Spleen (tissue), 7 donors: ENCODE measurements around the gene KARS1.

ENCODE experiments used
- POLR2A ChIP-seq, 3 donors: fragments of 450-650 bp; IDR thresholded peaks; one replicate each; pipeline ENCODE4 v1.5.1; 2017; ENCODE audit warnings: antibody characterized with exemption in 3 of 3, mild to moderate bottlenecking in 1 of 3
- TF ChIP-seq, protein P1 (sequence below), 11 experiments: fragments of 200-600 bp in 7 of 11; fragments of 450-650 bp in 4 of 11; sonication (generic) in 4 of 11; IDR thresholded peaks in 8 of 11; conservative IDR thresholded peaks in 3 of 11; 1 replicate in 7 of 11; 2 replicates in 4 of 11; pipeline versions ENCODE4 v1.4.0 to v1.8.0; 2016 to 2021; ENCODE audit warnings: antibody characterized with exemption in 11 of 11, inconsistent platforms in 4 of 11, mild to moderate bottlenecking in 1 of 11
- donor health status: DM: no; HTN: no; CAD: no; lungs with moderate emphysema.
- donor health status: DM: no; HTN: no; CAD: no.
- donor health status: DM: no; HTN: no; CAD: no.

DNA sequence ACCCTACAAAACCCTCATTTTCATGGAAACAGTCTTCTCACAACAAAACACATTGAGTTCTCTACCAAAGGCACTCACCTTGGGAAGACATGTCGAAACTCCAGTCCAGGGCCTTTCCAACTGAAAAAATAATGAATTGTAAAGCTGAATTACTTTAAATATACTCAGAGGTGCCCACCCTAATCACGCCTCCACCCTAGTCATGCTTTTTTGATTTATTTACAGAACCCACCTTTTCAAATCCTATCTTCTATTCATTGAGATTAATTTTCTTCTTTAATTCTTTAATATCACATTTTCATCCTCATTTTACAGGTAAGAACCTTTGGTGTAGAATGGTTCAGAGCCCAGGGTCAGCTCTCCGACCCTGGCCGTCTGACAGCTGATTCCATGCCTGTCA lies 29.4 kb upstream of the KARS1 start, which contains the start of gene CPHXL2:
- TF ChIP-seq, protein P1, sequence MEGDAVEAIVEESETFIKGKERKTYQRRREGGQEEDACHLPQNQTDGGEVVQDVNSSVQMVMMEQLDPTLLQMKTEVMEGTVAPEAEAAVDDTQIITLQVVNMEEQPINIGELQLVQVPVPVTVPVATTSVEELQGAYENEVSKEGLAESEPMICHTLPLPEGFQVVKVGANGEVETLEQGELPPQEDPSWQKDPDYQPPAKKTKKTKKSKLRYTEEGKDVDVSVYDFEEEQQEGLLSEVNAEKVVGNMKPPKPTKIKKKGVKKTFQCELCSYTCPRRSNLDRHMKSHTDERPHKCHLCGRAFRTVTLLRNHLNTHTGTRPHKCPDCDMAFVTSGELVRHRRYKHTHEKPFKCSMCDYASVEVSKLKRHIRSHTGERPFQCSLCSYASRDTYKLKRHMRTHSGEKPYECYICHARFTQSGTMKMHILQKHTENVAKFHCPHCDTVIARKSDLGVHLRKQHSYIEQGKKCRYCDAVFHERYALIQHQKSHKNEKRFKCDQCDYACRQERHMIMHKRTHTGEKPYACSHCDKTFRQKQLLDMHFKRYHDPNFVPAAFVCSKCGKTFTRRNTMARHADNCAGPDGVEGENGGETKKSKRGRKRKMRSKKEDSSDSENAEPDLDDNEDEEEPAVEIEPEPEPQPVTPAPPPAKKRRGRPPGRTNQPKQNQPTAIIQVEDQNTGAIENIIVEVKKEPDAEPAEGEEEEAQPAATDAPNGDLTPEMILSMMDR (IDR thresholded peaks at IDR 0.05 in 8 of 11, conservative IDR thresholded peaks at IDR 0.05 in 3 of 11): no peak
- no peak for TF ChIP-seq POLR2A (IDR thresholded peaks at IDR 0.05)
